HL-60 (cell line): ENCODE data around the gene FOSB.

Source experiments
- DNase-seq, 2 experiments: peaks; one replicate each; pipeline ENCODE4 v3.0.0-alpha.2; 2010 to 2020; ENCODE audit warnings: low read depth in 1 of 2, low spot score in 1 of 2
- H3K27ac ChIP-seq: fragments of 250-450 bp; sonication (Bioruptor Pico); replicated peaks from 2 replicates; pipeline ENCODE4 v1.5.1; 2020; ENCODE audit warnings: mild to moderate bottlenecking, moderate library complexity
- H3K27me3 ChIP-seq: fragments of 250-450 bp; sonication (Bioruptor Pico); 2 replicates; pipeline ENCODE4 v1.5.1; 2021; ENCODE audit warnings: mild to moderate bottlenecking, moderate library complexity; ENCODE audit not compliant: insufficient read depth, poor library complexity, severe bottlenecking
- H3K4me3 ChIP-seq: replicated peaks from 2 replicates; pipeline ENCODE4 v1.5.1; 2011; ENCODE audit warnings: mild to moderate bottlenecking, control low read depth, low read length; ENCODE audit not compliant: insufficient read depth
- GABPA ChIP-seq: IDR thresholded peaks from 2 replicates; pipeline ENCODE4 v1.6.1; 2012; ENCODE audit warnings: low read depth
- POLR2AphosphoS5 ChIP-seq: IDR thresholded peaks from 2 replicates; pipeline ENCODE4 v1.6.1; 2012; ENCODE audit warnings: low read depth
- REST ChIP-seq: IDR thresholded peaks from 2 replicates; pipeline ENCODE4 v1.6.1; 2012; ENCODE audit warnings: low read depth; ENCODE audit not compliant: insufficient replicate concordance
- SPI1 ChIP-seq: IDR thresholded peaks from 2 replicates; pipeline ENCODE4 v1.6.1; 2012; ENCODE audit warnings: low read depth, mild to moderate bottlenecking, borderline replicate concordance
- TF ChIP-seq, protein P1 (sequence below): IDR thresholded peaks from one replicate; pipeline ENCODE4 v1.5.1; 2011; ENCODE audit warnings: low read length, control low read depth, inconsistent platforms; ENCODE audit not compliant: insufficient read depth

Gene FOSB

DNA sequence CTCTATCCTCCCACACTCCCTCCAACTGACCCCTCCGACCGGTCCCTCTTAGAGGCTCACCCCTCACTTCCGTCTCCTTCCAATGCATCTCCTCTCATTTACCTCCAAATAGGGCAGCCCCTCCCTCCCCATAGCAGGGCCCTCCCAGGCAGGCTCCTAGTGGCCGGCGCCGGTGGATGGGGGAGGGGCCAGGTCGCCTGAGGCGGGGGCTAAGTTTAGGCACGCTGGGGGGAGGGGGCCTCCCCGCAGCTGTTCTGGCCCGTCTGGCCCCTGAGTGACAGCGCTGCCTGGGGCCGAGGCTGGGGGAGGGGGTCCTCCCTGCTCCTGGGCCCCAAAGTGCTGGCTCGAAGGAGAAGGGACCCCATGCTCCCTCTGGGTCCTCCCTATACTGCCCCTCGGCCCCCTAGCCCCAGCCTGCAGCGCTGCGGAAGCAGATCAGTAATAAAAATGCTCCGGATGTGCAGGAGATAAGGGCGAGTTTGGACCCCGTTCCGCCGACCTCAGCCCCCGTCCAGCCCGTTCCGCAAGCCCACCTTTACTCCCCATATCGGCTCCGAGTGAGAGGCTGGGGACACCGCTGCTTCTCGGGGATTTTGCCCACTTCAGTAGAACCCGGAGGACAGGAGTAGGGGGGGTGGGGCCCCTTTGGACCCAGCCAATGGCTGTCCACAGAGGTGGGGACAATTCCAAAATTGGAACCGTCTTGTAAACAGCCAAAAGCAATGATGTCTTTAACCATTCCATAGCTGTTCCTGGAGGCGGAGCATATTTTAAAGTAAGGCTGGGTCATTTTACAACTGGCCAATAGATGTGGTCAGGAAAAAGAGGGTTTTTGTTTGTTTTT, 25.1 kb downstream of the FOSB start:
- Histone ChIP-seq H3K27me3 (peaks cover 20% of the 10 kb centered on the region), H3K4me3 (peak overlapping the region; percentile 48), H3K27ac (no peak overlapping the region)
- DNase-seq, result no peak
- TF ChIP-seq POLR2AphosphoS5, result no peak
- no peak for TF ChIP-seq SPI1
- TF ChIP-seq, protein P1, sequence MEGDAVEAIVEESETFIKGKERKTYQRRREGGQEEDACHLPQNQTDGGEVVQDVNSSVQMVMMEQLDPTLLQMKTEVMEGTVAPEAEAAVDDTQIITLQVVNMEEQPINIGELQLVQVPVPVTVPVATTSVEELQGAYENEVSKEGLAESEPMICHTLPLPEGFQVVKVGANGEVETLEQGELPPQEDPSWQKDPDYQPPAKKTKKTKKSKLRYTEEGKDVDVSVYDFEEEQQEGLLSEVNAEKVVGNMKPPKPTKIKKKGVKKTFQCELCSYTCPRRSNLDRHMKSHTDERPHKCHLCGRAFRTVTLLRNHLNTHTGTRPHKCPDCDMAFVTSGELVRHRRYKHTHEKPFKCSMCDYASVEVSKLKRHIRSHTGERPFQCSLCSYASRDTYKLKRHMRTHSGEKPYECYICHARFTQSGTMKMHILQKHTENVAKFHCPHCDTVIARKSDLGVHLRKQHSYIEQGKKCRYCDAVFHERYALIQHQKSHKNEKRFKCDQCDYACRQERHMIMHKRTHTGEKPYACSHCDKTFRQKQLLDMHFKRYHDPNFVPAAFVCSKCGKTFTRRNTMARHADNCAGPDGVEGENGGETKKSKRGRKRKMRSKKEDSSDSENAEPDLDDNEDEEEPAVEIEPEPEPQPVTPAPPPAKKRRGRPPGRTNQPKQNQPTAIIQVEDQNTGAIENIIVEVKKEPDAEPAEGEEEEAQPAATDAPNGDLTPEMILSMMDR, result no peak
- no peak for TF ChIP-seq REST
- TF ChIP-seq GABPA, result no peak

GRCh38 chr19:45494261-45494916, 26.6 kb downstream of the FOSB start:
- Histone ChIP-seq H3K27ac (no peak overlapping the region), H3K4me3 (no peak overlapping the region), H3K27me3 (peaks cover 32% of the 10 kb centered on the region)
- TF ChIP-seq SPI1 (no peak), REST (no peak), GABPA (no peak), POLR2AphosphoS5 (no peak)
- TF ChIP-seq, protein P1, result no peak
- DNase-seq, result no peak

GRCh38 chr19:45495178-45495577, 27.4 kb downstream of the FOSB start:
- no peak for DNase-seq
- TF ChIP-seq GABPA (no peak), REST (no peak), SPI1 (no peak), POLR2AphosphoS5 (no peak)
- no peak overlapping the region for H3K27ac ChIP-seq
- no peak overlapping the region for H3K4me3 ChIP-seq
- peaks cover 32% of the 10 kb centered on the region for H3K27me3 ChIP-seq
